Effector CD8-positive, alpha-beta T cell (primary cell): ENCODE measurements around the gene PGGT1B.

Experiments used
- DNase-seq: peaks from one replicate; lab custom pipeline; 2025; lab: John Stamatoyannopoulos, UW

The PGGT1B gene

DNA sequence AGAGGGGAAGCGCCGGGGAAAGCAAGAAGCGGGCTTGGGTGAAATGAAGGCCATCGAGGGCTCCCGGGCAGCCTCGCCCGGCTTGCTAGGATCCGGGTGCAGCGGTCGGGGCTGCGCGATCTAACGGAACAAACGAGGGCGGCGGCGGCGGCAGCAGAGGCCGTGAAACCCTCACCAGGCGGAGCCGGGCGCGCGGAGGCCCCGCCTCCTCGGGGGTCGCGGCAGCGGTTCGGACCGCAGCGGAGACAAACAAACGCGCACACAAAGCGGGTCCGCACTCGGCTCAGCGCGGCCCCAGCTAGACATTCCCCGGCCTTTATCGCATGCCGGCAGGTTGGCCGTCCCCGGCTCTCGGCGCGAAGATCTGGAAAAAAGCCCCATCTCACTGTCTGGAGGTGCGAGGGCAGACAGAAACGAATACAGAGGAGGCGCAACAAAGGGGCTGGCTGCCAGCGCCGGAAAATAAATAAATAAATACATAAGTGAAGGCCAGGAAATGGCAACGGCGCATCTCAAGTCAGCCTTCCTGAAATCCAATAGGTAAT is 82.4 kb downstream of the PGGT1B start:
- no peak for DNase-seq

DNA sequence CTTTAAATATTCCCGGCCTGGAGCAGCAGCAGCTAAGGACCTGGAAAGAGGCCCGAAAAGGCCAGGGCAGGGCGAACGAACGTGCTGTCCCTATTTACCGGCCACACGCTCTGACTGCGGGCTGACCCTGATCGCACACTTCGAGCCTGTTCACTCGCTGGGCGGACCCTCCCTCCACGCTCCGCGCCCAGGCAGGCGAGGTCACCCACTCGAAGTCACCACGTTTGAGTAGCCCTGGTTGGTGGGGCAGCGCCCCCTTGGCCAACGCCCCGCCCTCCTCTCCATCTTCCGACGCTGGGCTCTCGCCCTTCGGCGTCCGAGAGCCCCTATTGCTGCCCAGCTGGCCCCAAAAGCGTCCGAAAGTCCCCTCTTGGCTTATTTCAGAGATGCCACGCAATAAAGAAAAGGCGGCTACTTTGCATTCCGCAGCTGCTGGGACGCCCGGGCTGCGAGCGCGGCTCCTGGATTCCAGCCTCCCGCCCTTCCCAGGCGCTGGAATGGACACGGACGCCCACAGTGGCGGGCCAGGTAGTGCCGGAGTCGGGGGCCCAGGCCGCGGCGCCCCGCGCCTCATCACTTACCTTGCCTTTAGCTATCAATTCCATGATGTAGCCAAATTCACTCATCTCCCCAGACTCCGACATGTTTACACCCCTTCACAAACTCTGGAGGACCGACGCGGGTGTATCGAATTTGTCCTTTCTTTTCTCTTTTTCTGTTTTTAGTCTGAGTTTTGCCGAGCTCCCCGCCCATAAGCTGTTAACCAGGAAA is 83.1 kb downstream of the PGGT1B start:
- no peak for DNase-seq

DNA sequence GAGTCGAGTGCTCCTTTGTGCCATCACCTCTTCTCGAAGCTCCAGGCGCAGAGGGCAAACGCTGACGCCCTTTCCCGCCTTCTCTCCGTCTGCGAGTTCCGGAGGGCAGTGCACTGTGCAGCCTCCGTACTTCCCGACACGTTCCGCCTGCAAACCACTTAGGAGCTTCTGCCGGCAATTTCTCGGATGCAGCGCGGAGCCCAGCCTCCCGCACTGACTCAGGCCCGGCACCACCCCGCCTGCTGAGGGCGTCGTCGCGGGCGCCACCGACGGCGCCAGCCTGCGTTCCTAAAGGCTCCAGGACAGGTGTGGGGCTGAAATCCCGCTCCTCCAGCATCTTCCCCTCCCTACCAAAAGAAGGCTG is 83.7 kb downstream of the PGGT1B start:
- no peak for DNase-seq

DNA sequence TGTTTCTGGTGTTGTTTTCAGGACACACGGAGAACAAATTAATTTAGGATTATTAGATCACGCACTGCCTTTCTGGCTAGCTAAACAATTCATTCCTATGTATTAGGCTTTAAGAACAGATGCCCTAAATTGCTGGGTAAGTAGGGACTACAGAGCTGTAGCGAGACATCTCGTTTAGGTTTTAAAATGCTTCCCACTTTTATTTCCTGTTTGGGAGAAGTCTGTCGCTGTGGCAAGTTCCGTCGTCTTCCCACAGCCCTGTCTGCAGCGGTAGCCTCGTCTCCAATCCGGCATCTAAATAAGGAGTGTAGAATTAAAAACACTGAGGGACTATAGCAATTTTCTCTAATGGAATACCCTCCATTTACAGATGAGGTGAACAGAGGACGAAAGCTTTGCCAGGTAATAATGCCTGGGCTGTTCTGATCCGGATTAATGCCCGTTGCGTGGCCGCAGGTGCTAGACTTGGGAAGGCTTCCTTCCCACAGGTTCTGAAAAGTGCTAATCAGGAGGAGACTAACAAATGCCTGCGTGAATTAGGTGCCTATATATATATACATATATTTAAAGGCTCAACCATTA is 91.7 kb downstream of the PGGT1B start:
- DNase-seq, result no peak

DNA sequence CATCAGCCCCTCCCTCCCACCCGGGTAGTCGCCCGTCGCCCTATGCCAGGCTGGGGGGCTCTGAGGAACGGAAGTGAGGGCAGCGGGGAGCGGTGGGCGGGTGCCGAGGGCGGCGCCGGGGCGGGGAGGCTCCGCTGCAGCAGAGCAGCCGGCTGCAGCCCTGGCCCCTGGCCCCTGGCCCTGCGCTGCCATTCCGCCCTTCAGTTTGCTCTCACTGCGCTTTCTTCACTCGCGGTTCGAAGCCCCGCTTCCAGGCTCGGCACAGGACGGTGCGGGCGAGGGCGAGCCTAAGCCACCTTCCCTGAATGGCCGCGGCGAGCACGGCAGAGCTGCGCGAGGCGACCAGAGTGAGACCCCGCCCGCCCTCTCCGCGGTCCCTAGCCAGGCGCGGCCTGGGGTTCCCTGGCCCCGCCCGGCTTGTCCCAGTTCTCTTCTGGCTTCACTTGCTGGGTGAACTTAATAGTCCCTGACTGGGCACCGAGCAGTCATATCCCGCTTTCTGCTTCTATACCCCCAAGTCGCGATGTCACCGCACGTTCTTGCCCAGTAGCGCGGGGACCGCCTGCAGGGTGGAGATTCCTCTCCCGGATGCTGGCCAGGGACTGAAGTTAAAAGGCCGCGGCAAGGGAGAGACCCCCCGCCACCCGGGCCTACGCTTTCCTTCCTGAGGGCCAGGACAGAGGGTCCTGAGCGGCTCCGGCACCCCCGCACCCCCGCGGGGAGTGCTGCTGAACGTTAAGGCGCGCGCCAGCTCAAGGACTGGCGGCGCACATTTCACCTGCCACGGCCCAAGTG is 92.3 kb downstream of the PGGT1B start:
- DNase-seq, result no peak

DNA sequence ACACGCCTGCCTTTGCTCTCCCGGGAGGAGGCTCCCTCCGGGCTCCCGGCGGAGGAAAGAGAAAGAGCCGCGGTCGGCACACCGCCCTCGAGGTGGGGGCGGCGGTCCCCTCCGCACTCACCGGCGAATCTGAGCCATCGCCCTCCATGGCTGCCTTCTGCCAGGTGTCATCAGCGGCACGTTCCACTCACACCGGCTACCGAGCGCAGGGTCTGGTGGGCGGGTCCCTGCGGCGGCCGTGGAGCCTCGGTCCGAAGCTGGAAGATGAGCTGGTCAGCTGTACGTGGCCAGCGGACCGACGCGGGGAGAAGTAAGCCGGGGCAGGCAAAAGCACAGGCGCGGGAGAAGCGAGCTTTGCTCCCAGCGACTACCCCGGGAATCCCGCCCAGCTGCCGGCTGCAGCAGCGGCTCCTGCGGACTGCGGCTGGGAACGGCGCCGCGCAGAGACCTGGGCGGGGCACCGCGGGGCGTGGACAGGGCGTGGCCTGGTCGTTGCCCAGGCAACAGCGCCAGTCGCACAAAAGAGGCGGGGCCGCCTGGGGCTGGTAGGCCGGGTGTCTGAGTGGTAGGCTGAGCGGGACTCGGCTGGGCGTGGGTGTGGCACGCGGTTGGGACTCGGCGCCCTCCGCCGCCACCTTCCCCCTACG is 93.1 kb downstream of the PGGT1B start, which contains the start of gene TRIM36:
TSS of gene TRIM36 (minus strand) at position 422 of the 647 bp plus-strand sequence. CDS start at position 148, 274 bp downstream.
- DNase-seq, result peak; percentile 80

DNA sequence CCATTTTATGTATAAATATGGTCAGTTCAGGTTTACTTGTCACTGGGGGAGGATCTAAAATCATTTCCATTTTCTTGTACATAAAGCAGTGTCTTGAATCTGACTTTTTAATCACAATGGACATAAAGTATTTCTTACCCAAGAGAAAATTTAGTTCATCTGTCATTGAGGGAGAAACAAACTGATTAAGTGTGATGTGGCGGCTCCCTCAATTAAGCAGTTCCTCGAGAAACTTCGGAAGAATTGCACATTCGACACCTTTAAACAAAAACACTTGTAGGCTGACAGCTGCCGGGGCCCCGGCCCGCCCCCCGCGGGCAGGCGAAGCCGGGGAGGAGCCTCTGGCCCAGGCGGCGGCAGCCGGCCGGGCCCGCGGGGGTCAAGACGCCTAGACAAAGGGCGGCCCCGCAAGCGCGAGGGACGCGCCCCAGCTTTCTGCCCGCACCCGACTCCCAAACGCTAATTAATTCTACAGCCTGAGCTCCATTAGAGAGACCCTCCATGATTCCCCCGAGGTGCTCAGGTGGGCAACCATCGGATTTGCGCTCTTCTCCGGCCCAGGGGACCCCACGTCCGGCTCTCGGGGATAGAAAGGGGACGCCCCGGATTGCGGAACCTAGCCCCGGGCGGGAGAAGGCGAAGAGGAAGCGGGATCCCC is 93.7 kb downstream of the PGGT1B start:
- DNase-seq, result no peak

DNA sequence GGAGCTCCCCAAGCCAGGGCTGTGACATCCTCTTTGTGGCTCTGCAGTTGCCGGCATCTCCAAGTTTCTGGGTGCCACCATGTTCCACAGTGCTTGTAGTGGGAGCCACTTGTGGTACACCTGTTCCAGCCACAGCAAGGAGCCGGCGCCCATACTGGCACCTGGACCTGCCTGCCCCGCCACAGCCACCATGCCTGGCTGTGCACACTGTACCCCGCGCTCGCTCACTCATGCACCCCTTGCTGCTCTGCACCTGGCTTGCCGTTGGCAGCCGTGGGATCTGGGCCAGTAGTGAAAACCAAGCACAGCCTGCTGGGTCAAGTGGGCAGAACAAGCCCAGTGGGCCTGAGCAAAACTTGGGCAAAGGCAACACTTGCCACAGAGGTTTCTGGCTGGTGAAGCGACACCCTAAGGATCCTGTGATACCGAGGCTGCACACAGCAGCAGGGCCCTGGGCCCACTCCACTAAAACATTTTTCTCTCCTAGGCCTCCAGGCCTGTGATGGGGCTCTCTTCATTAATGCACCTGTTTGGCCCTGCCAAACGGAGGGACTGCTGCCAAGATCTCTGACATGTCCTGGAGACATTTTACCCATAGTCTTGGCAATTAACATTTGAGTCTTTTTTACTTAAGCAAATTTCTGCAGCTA is 95.8 kb downstream of the PGGT1B start:
- DNase-seq, result no peak

DNA sequence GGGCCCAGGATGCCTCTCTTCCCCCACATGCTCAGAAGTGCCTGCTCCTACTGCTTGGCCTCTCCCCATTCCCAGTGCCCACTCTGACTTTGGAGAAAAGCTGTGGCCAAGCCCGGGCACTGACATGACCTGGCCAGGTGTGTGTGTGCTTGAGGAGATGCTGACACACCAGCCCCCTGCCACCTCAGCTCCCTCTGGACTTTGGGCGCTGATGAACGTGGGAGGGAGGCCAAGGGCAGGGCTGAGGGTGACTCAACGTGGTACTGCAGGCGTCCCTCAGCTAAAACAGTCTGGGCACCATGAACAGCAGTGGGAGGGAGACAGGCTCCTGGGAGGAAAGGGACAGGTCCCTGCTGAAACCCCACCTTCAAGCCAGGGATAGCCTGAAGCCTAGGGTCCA is 96.9 kb downstream of the PGGT1B start:
- no peak for DNase-seq

DNA sequence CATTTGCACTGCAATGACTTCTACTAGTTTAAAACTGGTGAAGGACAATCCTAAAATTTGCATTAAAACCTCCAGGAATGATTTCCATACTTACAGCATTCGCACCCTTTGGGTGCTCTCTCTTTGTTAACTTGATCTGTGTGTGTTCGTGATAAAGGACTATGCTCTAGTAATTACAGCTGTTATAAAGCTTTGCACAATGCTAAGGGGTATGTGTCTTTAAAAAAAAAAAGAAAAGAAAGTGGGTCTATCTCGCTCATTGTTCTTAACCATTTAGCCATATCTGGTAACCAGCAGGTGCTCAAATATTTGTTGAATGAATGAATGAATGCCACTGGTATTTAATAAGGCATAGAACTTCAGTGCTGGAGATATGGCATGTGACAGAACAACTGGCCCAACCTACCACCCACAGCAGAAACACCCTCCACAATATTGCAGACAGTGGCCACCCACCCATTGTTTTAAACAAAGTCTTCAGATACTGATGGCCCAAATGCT is 101.7 kb downstream of the PGGT1B start:
- DNase-seq, result no peak
